ENCODE data around the gene METTL16.

Gene METTL16

GRCh38 chr17:2398182-2398581, 113.5 kb downstream of the METTL16 start:
- H3K4me1 ChIP-seq, result peaks cover 60% of the 10 kb centered on the region
- no peaks in the 10 kb centered on the region for H3K36me3 ChIP-seq
- peak overlapping the region; percentile 84 for H3K4me3 ChIP-seq

DNA sequence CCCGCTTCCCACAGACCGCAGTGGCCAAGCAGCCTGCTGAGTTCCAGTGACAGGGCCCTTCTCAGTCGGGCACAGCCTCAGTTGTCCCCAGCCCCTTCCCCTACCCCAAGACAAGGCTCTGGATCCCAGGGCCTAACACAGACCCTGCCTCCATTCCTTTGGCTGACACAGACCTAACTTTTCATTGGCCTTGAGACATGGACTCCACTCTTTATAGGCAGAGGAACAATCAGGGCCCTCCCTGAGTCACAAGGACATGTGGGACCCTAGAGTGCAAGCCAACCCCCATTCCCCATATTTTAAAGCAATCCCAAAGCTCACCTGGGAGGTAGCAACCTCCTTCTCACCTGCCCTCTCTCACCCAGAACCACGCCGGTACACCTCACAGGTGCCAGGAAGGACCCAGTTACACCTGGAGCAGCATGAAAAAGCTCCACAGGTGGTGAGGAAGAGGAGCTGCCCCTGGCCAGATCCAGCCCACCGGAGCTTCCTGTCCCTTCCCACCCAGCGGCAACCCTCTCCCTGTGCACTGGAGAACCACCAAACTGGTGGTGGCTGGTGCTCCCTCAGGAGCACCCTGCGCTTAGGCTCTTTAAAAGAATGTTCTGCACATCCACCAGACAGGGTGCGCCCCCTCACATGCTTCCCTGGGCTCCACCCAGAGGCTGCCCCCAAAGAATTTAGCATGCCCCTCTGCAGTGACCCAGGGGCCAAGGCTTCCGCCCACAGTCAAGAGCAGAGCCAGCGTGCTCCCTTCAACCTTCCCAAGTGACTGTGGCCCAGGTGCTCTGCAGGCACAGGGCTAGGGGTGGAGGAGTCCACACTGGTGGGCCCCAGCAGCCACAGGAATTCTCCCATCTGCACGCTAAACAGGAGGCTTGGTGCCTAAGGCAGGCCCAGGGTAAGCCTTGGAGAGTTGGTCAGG, 114.2 kb downstream of the METTL16 start:
- Histone ChIP-seq H4K20me1 (peaks cover 60% of the 10 kb centered on the region), H3K4me3 (peak overlapping the region; percentile 84), H3K27ac (peak overlapping the region; percentile 73), H3K4me1 (peaks cover 54% of the 10 kb centered on the region), H3K36me3 (no peaks in the 10 kb centered on the region), H3K4me2 (peak overlapping the region; percentile 96), H3K27me3 (no peaks in the 10 kb centered on the region), H3K9ac (peak overlapping the region; percentile 77), H3K9me3 (no peaks in the 10 kb centered on the region)
- TF ChIP-seq Cebpa-rat (IDR thresholded peaks at IDR 0.05), result no peak

More at GRCh38 chr17:2398182-2398581, 113.5 kb downstream of the METTL16 start:
- peak overlapping the region; percentile 96 for H3K4me2 ChIP-seq
- peaks cover 60% of the 10 kb centered on the region for H4K20me1 ChIP-seq
- no peaks in the 10 kb centered on the region for H3K27me3 ChIP-seq
- TF ChIP-seq Cebpa-rat (IDR thresholded peaks at IDR 0.05), result no peak
- H3K27ac ChIP-seq, result peak overlapping the region; percentile 73
- H3K9ac ChIP-seq, result peak overlapping the region; percentile 77
- H3K9me3 ChIP-seq, result no peaks in the 10 kb centered on the region

DNA sequence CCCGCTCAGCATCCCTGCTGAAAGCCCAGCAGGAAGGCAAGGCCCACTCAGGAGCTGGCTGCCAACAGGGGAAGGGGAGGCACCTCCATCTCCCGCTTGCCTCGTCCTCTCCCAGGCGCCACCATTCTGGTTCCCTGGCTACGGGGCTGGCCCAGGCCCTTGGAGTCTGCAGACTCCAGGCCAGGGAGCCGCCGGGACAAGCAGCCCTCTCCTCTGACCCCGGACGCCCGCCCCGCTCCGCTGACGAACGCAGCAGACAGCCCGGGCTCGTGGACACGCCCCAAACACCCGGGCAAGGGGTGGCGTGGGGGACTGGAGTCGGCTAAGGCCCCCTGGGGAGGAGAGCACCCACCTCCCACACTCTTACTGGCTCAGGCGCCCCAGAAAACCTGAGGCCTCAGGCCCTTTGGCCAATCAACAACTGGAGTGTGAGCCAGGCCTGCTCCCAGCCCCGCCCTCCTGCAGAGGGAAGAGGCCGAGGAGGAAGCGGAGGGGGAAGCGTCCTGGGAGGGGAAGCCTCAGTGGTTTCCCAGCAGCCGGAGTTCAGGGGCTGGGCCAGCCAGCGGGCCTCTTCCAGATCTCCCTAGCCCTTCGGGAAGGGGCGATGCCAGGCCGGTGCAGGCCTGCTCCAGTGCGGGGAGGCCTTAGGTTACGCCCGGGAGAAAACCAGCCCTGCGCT, 115.0 kb downstream of the METTL16 start:
- peak overlapping the region; percentile 77 for H3K9ac ChIP-seq
- no peaks in the 10 kb centered on the region for H3K9me3 ChIP-seq
- no peak for TF ChIP-seq Cebpa-rat (IDR thresholded peaks at IDR 0.05)
- peaks cover 54% of the 10 kb centered on the region for H3K4me1 ChIP-seq
- H3K27me3 ChIP-seq, result no peaks in the 10 kb centered on the region
- H4K20me1 ChIP-seq, result peaks cover 66% of the 10 kb centered on the region
- H3K27ac ChIP-seq, result peak overlapping the region; percentile 73
- no peaks in the 10 kb centered on the region for H3K36me3 ChIP-seq
- peak overlapping the region; percentile 96 for H3K4me2 ChIP-seq
- peak overlapping the region; percentile 84 for H3K4me3 ChIP-seq

DNA sequence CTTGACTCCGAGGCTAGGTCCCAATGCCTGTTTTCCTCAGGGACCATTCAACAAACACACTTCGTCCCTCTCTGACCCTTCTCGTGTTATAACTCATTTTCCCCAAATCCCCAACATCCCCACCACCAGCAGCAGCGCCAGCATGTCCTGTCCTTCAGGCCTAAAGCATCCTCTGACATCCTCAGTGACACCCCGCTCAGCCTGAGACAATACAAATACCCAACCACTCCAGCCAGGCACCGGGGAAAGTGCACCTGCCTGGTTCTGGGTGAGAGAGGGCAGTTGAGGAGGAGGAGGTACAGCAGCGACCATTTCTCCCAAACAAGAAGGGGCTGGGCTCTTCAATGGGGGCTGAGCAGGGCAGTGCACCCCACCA, 115.5 kb downstream of the METTL16 start:
- Histone ChIP-seq H3K9me3 (no peaks in the 10 kb centered on the region), H3K9ac (peak overlapping the region; percentile 77), H3K27me3 (no peaks in the 10 kb centered on the region), H3K4me3 (peak overlapping the region; percentile 84), H3K27ac (peak overlapping the region; percentile 73), H3K4me2 (peak overlapping the region; percentile 96), H3K36me3 (0 out of 2 replicates have a peak, but pooled peaks cover 4% of the 10 kb centered on the region), H4K20me1 (peaks cover 71% of the 10 kb centered on the region), H3K4me1 (peaks cover 60% of the 10 kb centered on the region)
- TF ChIP-seq Cebpa-rat (IDR thresholded peaks at IDR 0.05), result no peak

- H3K4me1 ChIP-seq, result peaks cover 66% of the 10 kb centered on the region
- peaks cover 78% of the 10 kb centered on the region for H4K20me1 ChIP-seq
- peak overlapping the region; percentile 77 for H3K9ac ChIP-seq
These were observed 116.2 kb downstream of the METTL16 start for GRCh38 chr17:2395258-2396181.

GRCh38 chr17:2394775-2395201, 116.9 kb downstream of the METTL16 start:
- peak overlapping the region; percentile 84 for H3K4me3 ChIP-seq
- peaks cover 78% of the 10 kb centered on the region for H4K20me1 ChIP-seq
- peaks cover 10% of the 10 kb centered on the region for H3K36me3 ChIP-seq
- peak overlapping the region; percentile 77; the same call in 1 of the 2 replicates for H3K9ac ChIP-seq
- H3K27ac ChIP-seq, result peak overlapping the region; percentile 67
- no peak for TF ChIP-seq Cebpa-rat (IDR thresholded peaks at IDR 0.05)
- peaks cover 73% of the 10 kb centered on the region for H3K4me1 ChIP-seq
- H3K4me2 ChIP-seq, result peak overlapping the region; percentile 96
- no peaks in the 10 kb centered on the region for H3K27me3 ChIP-seq
- H3K9me3 ChIP-seq, result no peaks in the 10 kb centered on the region

More at GRCh38 chr17:2395258-2396181, 116.2 kb downstream of the METTL16 start:
- Histone ChIP-seq H3K27ac (peak overlapping the region; percentile 73), H3K9me3 (no peaks in the 10 kb centered on the region), H3K4me2 (peak overlapping the region; percentile 96), H3K36me3 (0 out of 2 replicates have a peak, but pooled peaks cover 4% of the 10 kb centered on the region), H3K4me3 (peak overlapping the region; percentile 84), H3K27me3 (no peaks in the 10 kb centered on the region)
- TF ChIP-seq Cebpa-rat (IDR thresholded peaks at IDR 0.05), result no peak

GRCh38 chr17:2393954-2394749, 117.5 kb downstream of the METTL16 start:
- Histone ChIP-seq H3K27me3 (no peaks in the 10 kb centered on the region), H3K4me1 (peaks cover 71% of the 10 kb centered on the region), H3K27ac (peak overlapping the region; percentile 67), H4K20me1 (peaks cover 80% of the 10 kb centered on the region), H3K4me3 (peak overlapping the region; percentile 84), H3K9me3 (no peaks in the 10 kb centered on the region), H3K9ac (peak overlapping the region; percentile 77), H3K36me3 (peaks cover 15% of the 10 kb centered on the region), H3K4me2 (peak overlapping the region; percentile 96)
- no peak for TF ChIP-seq Cebpa-rat (IDR thresholded peaks at IDR 0.05)

GRCh38 chr17:2393174-2393953, 118.3 kb downstream of the METTL16 start:
- Histone ChIP-seq H3K9ac (peak overlapping the region; percentile 87), H3K36me3 (peaks cover 23% of the 10 kb centered on the region), H3K4me3 (peak overlapping the region; percentile 84), H3K27ac (peak overlapping the region; percentile 93), H3K9me3 (no peaks in the 10 kb centered on the region), H3K4me1 (peaks cover 65% of the 10 kb centered on the region), H3K27me3 (no peaks in the 10 kb centered on the region), H3K4me2 (peak overlapping the region; percentile 96), H4K20me1 (peaks cover 82% of the 10 kb centered on the region)
- no peak for TF ChIP-seq Cebpa-rat (IDR thresholded peaks at IDR 0.05)

All from BLaER1 (cell line).